ENCODE measurements around the gene LMOD1. TPM values are rescaled to one million over a fixed set of nuclear protein-coding genes. Genes with fewer than 3 reads are reported as not detected.
A peak's percentile ranks its signal among the peaks of the same experiment; 100 is the strongest.

Gene LMOD1
- polyA plus RNA-seq, 1 of the 3 experiments (the other 2 are of a cell fraction): 2.7 TPM

DNA sequence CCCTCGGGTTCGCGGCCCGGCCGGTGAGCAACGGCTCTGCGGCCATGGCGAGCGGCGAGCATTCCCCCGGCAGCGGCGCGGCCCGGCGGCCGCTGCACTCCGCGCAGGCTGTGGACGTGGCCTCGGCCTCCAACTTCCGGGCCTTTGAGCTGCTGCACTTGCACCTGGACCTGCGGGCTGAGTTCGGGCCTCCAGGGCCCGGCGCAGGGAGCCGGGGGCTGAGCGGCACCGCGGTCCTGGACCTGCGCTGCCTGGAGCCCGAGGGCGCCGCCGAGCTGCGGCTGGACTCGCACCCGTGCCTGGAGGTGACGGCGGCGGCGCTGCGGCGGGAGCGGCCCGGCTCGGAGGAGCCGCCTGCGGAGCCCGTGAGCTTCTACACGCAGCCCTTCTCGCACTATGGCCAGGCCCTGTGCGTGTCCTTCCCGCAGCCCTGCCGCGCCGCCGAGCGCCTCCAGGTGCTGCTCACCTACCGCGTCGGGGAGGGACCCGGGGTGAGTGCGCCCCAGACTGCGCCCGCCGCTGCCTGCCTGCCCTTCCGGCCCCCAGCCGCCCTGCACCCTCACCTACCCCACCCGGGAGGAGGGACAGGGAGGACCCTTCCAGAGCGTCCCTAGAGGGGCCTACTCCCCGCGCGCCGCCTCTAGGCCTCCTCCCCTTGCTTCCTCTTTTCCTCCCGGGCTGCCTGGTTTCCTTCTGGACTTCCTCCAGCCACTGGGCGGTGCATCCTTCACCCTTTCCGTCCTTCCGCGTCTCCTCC is 36.5 kb upstream of the LMOD1 start, which contains the start of gene RNPEP (continued):
- TF ChIP-seq, protein P1, sequence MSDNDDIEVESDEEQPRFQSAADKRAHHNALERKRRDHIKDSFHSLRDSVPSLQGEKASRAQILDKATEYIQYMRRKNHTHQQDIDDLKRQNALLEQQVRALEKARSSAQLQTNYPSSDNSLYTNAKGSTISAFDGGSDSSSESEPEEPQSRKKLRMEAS (IDR thresholded peaks at IDR 0.05; ENCODE audit: low read depth): no peak
- no peak for TF ChIP-seq FOSL2 (IDR thresholded peaks at IDR 0.05; ENCODE audit: borderline replicate concordance, low read depth)
- TF ChIP-seq RFX5 (IDR thresholded peaks at IDR 0.05; ENCODE audit: low read length): no peak
- no peak for TF ChIP-seq FOXJ3 (CRISPR knock-in tag; IDR thresholded peaks at IDR 0.05)
- TF ChIP-seq NFIC (IDR thresholded peaks at IDR 0.05; ENCODE audit: borderline replicate concordance): no peak
- peak; percentile 67 for TF ChIP-seq POLR2AphosphoS5 (IDR thresholded peaks at IDR 0.05; ENCODE audit: low read depth, low read length)
- TF ChIP-seq, protein P2, sequence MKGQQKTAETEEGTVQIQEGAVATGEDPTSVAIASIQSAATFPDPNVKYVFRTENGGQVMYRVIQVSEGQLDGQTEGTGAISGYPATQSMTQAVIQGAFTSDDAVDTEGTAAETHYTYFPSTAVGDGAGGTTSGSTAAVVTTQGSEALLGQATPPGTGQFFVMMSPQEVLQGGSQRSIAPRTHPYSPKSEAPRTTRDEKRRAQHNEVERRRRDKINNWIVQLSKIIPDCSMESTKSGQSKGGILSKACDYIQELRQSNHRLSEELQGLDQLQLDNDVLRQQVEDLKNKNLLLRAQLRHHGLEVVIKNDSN (IDR thresholded peaks at IDR 0.05; ENCODE audit: borderline replicate concordance, low read depth): no peak
- TF ChIP-seq SIN3A (IDR thresholded peaks at IDR 0.05; ENCODE audit: borderline replicate concordance, low read depth, low read length): peak; percentile 68; the same call in 1 of the 2 replicates
- no peak for TF ChIP-seq GATA2 (CRISPR knock-in tag; IDR thresholded peaks at IDR 0.05)
- TF ChIP-seq NRF1 (IDR thresholded peaks at IDR 0.05; ENCODE audit: low read depth, low read length): no peak
- TF ChIP-seq RCOR1 (IDR thresholded peaks at IDR 0.05; ENCODE audit: low read length): no peak
- TF ChIP-seq, protein P3, sequence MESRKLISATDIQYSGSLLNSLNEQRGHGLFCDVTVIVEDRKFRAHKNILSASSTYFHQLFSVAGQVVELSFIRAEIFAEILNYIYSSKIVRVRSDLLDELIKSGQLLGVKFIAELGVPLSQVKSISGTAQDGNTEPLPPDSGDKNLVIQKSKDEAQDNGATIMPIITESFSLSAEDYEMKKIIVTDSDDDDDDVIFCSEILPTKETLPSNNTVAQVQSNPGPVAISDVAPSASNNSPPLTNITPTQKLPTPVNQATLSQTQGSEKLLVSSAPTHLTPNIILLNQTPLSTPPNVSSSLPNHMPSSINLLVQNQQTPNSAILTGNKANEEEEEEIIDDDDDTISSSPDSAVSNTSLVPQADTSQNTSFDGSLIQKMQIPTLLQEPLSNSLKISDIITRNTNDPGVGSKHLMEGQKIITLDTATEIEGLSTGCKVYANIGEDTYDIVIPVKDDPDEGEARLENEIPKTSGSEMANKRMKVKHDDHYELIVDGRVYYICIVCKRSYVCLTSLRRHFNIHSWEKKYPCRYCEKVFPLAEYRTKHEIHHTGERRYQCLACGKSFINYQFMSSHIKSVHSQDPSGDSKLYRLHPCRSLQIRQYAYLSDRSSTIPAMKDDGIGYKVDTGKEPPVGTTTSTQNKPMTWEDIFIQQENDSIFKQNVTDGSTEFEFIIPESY (IDR thresholded peaks at IDR 0.05; ENCODE audit: borderline replicate concordance, low read depth): no peak
- peak; percentile 61 for TF ChIP-seq YY1 (IDR thresholded peaks at IDR 0.05; ENCODE audit: low read depth)
- TF ChIP-seq PBX3 (IDR thresholded peaks at IDR 0.05): no peak
- peak; percentile 69 for TF ChIP-seq GABPA (IDR thresholded peaks at IDR 0.05; ENCODE audit: low read depth)
- no peak for TF ChIP-seq RAD21 (IDR thresholded peaks at IDR 0.05; ENCODE audit: low read length)
- no peak for TF ChIP-seq TEAD4 (IDR thresholded peaks at IDR 0.05; ENCODE audit: borderline replicate concordance, insufficient read depth)
- TF ChIP-seq, protein P4, sequence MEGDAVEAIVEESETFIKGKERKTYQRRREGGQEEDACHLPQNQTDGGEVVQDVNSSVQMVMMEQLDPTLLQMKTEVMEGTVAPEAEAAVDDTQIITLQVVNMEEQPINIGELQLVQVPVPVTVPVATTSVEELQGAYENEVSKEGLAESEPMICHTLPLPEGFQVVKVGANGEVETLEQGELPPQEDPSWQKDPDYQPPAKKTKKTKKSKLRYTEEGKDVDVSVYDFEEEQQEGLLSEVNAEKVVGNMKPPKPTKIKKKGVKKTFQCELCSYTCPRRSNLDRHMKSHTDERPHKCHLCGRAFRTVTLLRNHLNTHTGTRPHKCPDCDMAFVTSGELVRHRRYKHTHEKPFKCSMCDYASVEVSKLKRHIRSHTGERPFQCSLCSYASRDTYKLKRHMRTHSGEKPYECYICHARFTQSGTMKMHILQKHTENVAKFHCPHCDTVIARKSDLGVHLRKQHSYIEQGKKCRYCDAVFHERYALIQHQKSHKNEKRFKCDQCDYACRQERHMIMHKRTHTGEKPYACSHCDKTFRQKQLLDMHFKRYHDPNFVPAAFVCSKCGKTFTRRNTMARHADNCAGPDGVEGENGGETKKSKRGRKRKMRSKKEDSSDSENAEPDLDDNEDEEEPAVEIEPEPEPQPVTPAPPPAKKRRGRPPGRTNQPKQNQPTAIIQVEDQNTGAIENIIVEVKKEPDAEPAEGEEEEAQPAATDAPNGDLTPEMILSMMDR (IDR thresholded peaks at IDR 0.05): peak; percentile 22; the same call in 1 of the 2 replicates
